HL-60 (cell line): Measurements from ENCODE around the gene LINC01488.

Experiments
- DNase-seq, 2 experiments: peaks; one replicate each; pipeline ENCODE4 v3.0.0-alpha.2; 2010 to 2020; ENCODE audit warnings: low read depth in 1 of 2, low spot score in 1 of 2
- H3K27ac ChIP-seq: fragments of 250-450 bp; sonication (Bioruptor Pico); replicated peaks from 2 replicates; pipeline ENCODE4 v1.5.1; 2020; ENCODE audit warnings: mild to moderate bottlenecking, moderate library complexity
- H3K27me3 ChIP-seq: fragments of 250-450 bp; sonication (Bioruptor Pico); 2 replicates; pipeline ENCODE4 v1.5.1; 2021; ENCODE audit warnings: mild to moderate bottlenecking, moderate library complexity; ENCODE audit not compliant: insufficient read depth, poor library complexity, severe bottlenecking
- H3K4me3 ChIP-seq: replicated peaks from 2 replicates; pipeline ENCODE4 v1.5.1; 2011; ENCODE audit warnings: mild to moderate bottlenecking, control low read depth, low read length; ENCODE audit not compliant: insufficient read depth
- GABPA ChIP-seq: IDR thresholded peaks from 2 replicates; pipeline ENCODE4 v1.6.1; 2012; ENCODE audit warnings: low read depth
- POLR2AphosphoS5 ChIP-seq: IDR thresholded peaks from 2 replicates; pipeline ENCODE4 v1.6.1; 2012; ENCODE audit warnings: low read depth
- SPI1 ChIP-seq: IDR thresholded peaks from 2 replicates; pipeline ENCODE4 v1.6.1; 2012; ENCODE audit warnings: low read depth, mild to moderate bottlenecking, borderline replicate concordance
- TF ChIP-seq, protein P1 (sequence below): IDR thresholded peaks from one replicate; pipeline ENCODE4 v1.5.1; 2011; ENCODE audit warnings: low read length, control low read depth, inconsistent platforms; ENCODE audit not compliant: insufficient read depth
- TF ChIP-seq, protein P2 (sequence below): IDR thresholded peaks from 2 replicates; pipeline ENCODE4 v1.6.1; 2012; ENCODE audit warnings: low read depth; ENCODE audit not compliant: insufficient replicate concordance

LINC01488 gene

DNA sequence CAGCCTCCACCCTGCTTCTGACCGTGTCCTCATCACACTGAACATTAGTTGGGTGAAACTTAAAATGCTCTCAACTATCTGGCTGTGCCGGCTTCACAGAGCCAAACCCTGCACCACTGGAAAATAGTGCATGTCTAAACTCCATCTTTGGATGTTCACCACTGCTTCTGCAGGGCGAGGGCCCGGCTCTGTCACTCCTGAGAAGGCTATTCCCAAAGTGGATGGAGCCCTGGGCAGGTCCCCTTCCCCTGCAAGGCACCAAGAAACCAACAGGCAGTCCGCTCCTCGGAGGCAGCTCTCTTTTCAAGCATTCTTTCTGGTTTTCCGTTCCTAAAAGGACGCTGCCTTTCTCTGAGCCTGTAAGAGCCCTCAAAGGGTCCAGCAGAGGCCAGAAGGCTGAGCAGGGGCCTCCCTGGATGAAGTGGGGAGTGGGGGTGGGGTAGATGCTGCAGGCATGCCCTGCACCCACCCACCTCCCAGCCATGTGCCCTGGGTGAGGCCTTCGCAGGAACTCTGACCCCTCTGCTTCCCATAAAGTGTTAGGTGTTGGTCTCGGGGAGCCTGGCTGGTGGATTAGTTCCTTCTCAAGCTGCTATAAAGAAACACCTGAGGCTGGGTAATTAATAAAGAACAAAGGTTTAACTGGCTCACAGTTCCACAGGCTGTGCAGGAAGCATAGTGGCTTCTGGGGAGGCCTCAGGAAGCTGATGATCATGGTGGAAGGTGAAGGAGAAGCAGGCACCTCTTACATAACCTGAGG is 23.3 kb downstream of the LINC01488 start:
- TF ChIP-seq SPI1 (no peak), GABPA (no peak), POLR2AphosphoS5 (no peak)
- TF ChIP-seq, protein P1, sequence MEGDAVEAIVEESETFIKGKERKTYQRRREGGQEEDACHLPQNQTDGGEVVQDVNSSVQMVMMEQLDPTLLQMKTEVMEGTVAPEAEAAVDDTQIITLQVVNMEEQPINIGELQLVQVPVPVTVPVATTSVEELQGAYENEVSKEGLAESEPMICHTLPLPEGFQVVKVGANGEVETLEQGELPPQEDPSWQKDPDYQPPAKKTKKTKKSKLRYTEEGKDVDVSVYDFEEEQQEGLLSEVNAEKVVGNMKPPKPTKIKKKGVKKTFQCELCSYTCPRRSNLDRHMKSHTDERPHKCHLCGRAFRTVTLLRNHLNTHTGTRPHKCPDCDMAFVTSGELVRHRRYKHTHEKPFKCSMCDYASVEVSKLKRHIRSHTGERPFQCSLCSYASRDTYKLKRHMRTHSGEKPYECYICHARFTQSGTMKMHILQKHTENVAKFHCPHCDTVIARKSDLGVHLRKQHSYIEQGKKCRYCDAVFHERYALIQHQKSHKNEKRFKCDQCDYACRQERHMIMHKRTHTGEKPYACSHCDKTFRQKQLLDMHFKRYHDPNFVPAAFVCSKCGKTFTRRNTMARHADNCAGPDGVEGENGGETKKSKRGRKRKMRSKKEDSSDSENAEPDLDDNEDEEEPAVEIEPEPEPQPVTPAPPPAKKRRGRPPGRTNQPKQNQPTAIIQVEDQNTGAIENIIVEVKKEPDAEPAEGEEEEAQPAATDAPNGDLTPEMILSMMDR, result no peak
- TF ChIP-seq, protein P2, sequence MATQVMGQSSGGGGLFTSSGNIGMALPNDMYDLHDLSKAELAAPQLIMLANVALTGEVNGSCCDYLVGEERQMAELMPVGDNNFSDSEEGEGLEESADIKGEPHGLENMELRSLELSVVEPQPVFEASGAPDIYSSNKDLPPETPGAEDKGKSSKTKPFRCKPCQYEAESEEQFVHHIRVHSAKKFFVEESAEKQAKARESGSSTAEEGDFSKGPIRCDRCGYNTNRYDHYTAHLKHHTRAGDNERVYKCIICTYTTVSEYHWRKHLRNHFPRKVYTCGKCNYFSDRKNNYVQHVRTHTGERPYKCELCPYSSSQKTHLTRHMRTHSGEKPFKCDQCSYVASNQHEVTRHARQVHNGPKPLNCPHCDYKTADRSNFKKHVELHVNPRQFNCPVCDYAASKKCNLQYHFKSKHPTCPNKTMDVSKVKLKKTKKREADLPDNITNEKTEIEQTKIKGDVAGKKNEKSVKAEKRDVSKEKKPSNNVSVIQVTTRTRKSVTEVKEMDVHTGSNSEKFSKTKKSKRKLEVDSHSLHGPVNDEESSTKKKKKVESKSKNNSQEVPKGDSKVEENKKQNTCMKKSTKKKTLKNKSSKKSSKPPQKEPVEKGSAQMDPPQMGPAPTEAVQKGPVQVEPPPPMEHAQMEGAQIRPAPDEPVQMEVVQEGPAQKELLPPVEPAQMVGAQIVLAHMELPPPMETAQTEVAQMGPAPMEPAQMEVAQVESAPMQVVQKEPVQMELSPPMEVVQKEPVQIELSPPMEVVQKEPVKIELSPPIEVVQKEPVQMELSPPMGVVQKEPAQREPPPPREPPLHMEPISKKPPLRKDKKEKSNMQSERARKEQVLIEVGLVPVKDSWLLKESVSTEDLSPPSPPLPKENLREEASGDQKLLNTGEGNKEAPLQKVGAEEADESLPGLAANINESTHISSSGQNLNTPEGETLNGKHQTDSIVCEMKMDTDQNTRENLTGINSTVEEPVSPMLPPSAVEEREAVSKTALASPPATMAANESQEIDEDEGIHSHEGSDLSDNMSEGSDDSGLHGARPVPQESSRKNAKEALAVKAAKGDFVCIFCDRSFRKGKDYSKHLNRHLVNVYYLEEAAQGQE, result no peak
- H3K27ac ChIP-seq, result no peak overlapping the region
- no peak overlapping the region for H3K4me3 ChIP-seq
- no peak for DNase-seq
- no peaks in the 10 kb centered on the region for H3K27me3 ChIP-seq

DNA sequence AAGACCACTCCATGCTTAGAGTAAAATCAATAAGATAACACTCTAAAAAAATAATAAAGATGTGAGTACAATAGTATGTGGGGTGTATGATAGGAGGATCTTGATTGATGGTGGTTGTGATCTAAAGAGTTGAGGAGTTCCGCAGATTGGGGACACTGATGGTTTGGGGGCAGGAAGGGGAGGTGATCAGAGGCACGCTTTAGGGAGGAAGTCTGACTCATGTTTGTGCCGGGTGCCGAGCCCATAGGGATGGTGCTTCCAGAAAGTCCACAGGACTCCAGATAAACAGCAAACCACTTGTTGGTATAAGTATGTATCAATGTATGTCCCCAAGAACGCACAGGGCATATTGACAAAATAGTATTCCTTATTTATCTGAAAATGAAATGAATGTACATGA is 27.5 kb downstream of the LINC01488 start:
- TF ChIP-seq, protein P1, result no peak
- no peak for TF ChIP-seq GABPA
- TF ChIP-seq POLR2AphosphoS5, result no peak
- TF ChIP-seq SPI1, result no peak
- TF ChIP-seq, protein P2, result no peak
- Histone ChIP-seq H3K27me3 (no peaks in the 10 kb centered on the region), H3K4me3 (no peak overlapping the region), H3K27ac (no peak overlapping the region)
- DNase-seq, result no peak

DNA sequence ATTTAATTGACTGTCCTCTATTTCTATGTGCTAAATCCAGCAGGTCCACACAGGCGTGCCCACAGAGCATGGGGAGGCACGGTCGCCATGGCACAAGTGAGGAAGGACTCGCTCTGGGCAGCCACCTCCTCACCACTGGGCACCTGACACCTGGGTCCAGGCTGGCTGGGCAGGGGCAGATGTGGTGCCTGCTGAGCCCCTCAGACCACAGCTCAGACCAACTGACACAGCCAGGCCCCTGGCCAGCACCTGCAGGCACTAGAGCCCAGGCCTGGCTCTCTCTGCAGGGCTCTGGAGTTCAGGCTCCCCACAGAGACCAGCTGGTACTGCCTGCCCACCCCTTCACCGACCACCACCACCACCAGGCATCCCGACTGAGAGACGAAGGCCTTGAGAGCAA is 27.9 kb downstream of the LINC01488 start:
- Histone ChIP-seq H3K27ac (no peak overlapping the region), H3K27me3 (no peaks in the 10 kb centered on the region), H3K4me3 (no peak overlapping the region)
- TF ChIP-seq, protein P2, result no peak
- TF ChIP-seq GABPA (no peak), POLR2AphosphoS5 (no peak), SPI1 (no peak)
- TF ChIP-seq, protein P1, result no peak
- DNase-seq, result no peak
